ENCODE data around the gene TASOR.
"Not testable (repeated sequence)": the region's sequence is repeated elsewhere in the genome, so short reads cannot be mapped to it uniquely, and the experiment has no call there.

The TASOR gene

GRCh38 chr3:56683122-56683817 is at the start of gene TASOR:
TASOR (minus strand) TSS chr3:56683265; CDS start chr3:56683006, 259 bp downstream.
- peak within 1 kb of the TSS; percentile 69 for H3K4me3 ChIP-seq (ENCODE audit: low read depth, low read length)

DNA sequence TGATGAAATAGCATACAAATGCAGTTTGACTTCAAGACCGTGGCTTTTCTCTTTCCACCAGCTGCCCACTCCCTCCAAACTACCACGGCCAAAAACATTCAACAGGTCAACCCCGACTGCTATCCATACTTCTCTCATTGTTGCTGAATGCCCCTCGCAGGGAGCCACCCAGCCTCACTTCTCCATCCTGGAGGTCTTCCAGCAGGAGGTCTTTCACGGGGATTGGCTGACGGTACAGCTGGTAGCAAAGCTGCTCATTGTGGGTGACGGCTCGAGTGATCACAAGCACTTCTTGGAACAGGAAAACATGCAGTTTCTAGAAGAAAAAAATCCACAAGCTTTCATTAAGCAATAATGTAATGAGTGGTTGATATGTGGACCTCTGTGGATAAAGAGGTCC is 49.0 kb upstream of the TASOR start:
- no peak overlapping the region for H3K4me3 ChIP-seq (ENCODE audit: low read depth, low read length)

DNA sequence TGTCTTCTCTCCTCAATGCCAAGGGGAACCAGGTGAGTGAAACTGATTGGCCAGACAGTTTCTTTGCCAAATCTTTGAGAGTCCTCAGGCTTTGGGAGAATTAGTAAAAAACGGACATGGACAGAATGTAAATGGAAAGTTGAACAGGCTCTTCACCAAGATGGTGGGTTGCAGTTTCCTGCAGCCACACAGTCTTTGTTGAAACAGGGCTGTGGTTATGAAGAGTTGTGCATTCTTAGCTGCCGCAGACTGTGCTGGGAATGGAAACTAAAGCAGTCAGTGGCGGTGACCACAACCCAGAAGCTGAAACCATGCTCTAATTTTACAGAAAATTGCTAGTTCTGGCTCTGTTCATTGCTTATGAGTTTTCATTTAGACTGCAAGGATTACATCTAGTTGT is 42.1 kb upstream of the TASOR start:
- H3K4me3 ChIP-seq (ENCODE audit: low read depth, low read length) = no peak overlapping the region

DNA sequence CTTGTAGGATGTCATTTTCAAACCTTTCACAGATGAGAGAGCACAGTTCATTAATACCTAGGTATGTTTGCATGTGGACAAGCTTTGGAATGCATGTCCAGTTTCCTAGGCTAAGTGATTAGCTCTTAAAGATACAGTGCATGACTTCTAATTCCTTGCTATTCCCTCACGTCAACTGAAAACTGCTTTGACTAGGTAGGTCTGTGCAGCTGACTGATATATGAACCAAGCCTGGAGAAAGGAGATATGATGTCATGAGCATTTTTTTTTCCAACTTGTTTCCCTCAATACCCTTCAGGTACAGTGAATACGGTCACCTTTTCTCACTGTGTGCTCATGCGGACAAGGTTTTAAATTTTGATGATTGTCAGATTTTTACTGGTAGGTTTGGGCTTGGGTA is 41.6 kb upstream of the TASOR start:
- no peak overlapping the region for H3K4me3 ChIP-seq (ENCODE audit: low read depth, low read length)

GRCh38 chr3:56720849-56721248 is 37.8 kb upstream of the TASOR start:
- H3K4me3 ChIP-seq (ENCODE audit: low read depth, low read length) = no peak overlapping the region

DNA sequence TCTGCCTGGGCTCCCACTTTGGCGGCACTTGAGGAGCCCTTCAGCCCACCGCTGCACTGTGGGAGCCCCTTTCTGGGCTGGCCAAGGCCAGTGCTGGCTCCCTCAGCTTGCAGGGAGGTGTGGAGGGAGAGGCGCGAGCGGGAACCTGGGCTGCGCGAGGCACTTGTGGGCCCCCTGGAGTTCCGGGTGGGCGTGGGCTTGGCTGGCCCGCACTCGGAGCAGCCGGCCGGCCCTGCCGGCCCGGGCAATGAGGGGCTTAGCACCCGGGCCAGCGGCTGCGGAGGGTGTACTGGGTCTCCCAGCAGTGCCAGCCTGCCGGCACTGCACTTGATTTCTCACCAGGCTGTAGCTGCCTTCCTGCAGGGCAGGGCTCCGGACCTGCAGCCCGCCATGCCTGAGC is 35.7 kb upstream of the TASOR start:
- not testable (repeated sequence) for H3K4me3 ChIP-seq (ENCODE audit: low read depth, low read length)

DNA sequence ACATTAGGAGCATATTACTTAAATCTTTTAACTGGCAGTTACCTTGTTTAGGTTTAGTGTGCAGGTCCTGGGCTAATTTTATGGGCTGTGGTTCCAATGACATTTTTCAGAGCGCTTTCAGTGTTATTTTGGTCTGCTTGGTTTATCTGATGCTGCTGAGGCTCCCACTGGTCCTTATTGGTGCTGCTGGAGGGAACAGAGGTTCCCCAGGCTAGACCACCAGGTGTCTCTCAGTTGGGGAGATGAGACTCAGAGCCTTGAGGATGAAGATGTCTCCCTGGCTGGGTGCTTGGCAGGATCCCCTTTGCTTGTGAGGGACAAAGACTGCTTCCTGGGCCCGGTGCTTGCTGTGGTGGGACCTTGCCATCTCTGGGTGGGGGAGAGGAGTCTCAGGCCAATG is 28.3 kb upstream of the TASOR start:
- H3K4me3 ChIP-seq (ENCODE audit: low read depth, low read length) = no peak overlapping the region

- H3K4me3 ChIP-seq (ENCODE audit: low read depth, low read length) = not testable (repeated sequence)
These were observed 24.3 kb upstream of the TASOR start for GRCh38 chr3:56707412-56707811.

DNA sequence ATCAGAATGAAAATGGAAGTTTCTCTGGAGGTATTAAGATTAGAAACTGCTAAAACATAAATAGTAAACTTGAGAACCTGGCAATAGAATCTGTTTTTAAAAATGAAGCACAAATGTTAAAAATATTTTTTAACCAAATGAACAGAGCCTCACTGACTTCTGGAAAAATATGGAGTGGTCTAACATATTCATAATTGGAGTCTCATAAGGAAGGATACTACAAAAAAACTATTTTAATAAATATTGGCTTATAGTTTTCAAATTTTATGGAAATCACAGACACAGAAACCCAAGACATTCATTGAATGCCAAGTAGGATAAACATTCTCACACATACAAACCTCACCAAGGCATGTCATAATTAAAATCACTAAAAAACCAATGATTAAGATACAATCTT is 23.6 kb upstream of the TASOR start:
- no peak overlapping the region for H3K4me3 ChIP-seq (ENCODE audit: low read depth, low read length)

DNA sequence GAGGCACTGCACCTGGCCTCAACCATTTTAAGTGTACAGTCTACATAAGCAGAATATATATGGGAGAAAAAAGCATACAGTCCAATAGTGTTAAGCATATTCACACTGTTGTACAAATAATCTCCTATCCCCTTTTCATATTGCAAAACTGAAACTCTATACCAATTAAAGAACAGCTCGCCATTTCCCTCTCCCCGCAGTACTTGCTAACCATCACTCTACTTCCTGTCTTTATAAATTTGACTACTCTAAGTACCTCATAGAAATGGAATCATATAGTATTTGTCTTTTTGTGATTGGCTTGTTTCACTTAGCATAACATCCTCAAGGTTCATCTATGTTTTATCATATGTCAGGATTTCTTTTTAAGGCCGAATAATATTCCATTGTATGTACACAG is 21.6 kb upstream of the TASOR start:
- no peak overlapping the region for H3K4me3 ChIP-seq (ENCODE audit: low read depth, low read length)

- H3K4me3 ChIP-seq (ENCODE audit: low read depth, low read length) = no peak overlapping the region
These were observed 19.6 kb upstream of the TASOR start for GRCh38 chr3:56702490-56703315.

- no peak overlapping the region for H3K4me3 ChIP-seq (ENCODE audit: low read depth, low read length)
These were observed 17.1 kb upstream of the TASOR start for GRCh38 chr3:56700151-56700550.

DNA sequence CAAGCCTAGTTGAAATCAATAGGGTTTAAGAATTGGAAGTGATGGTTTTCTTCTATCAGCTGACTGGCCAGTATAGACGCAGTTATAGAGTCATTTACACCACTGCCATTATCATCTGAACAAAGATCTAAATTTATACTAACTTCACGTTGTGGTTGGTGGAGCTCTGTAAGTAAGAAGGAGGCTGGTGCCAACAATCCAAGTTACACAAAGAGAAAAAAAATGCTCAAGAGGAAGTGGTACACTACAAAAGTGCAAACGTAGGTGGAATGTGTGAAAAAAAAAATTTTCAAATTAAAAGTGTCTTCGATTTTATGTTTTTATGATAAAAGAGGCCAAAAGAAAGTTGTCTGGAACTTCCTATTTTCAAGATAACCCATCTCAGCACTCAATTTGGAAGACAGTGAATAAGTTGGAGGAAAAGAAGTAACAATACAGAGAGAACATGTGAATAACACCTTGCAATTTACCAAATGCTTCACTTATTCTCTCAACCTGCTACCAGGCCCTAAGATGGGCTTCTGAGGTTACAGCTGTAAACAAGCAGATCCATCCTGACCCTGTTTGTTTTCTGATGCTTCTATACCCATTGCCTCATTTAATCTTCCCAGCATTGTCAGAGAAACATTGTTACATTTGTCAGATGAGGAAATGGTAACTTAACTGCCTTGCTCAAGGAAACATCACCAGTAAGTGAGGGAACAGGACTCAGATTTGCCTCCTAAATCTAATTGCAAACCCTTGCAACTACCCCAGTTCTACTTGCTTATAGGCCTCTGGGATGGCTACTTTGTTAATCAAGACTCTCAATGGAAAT is 12.0 kb upstream of the TASOR start:
- H3K4me3 ChIP-seq (ENCODE audit: low read depth, low read length) = no peak overlapping the region

GRCh38 chr3:56693750-56694149 is 10.7 kb upstream of the TASOR start:
- no peak overlapping the region for H3K4me3 ChIP-seq (ENCODE audit: low read depth, low read length)

DNA sequence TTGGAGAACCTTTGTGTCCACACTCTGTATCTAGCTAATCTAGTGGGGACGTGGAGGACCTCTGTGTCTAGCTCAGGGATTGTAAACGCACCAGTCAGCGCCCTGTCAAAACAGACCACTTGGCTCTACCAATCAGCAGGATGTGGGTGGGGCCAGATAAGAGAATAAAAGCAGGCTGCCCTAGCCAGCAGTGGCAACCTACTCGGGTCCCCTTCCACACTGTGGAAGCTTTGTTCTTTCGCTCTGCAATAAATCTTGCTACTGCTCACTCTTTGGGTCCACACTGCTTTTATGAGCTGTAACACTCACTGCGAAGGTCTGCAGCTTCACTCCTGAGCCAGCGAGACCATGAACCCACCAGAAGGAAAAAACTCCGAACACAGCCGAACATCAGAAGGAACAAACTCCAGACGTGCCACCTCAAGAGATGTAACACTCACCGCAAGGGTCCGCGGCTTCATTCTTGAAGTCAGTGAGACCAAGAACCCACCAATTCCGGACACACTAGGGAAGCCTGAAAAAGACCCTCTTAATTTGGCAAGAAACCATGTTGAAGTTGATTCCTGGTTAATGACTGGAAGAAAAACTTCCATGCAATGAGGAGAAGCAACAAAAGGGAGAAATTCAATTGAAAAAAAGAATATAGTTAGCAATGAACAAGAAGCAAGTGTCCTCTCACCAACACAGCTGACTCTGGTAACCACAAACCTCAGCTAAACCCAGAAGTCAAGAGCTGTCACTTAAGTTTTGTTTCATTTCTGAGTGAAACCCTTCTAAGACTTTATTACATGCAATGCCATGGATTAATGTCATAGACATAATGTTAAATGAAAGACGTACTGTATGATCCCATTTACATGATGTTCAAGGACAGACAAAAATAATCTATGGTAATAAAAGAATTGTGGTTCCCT is 9.7 kb upstream of the TASOR start:
- not testable (repeated sequence) for H3K4me3 ChIP-seq (ENCODE audit: low read depth, low read length)

DNA sequence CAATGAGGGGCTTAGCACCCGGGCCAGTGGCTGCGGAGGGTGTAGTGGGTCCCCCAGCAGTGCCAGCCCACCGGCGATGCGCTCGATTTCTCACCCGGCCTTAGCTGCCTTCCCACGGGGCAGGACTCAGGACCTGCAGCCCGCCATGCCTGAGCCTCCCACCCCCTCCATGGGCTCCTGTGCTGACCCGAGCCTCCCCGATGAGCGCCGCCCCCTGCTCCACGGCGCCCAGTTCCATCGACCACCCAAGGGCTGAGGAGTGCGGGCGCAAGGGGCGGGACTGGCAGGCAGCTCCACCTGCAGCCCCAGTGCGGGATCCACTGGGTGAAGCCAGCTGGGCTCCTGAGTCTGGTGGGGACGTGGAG is 8.9 kb upstream of the TASOR start:
- not testable (repeated sequence) for H3K4me3 ChIP-seq (ENCODE audit: low read depth, low read length)

DNA sequence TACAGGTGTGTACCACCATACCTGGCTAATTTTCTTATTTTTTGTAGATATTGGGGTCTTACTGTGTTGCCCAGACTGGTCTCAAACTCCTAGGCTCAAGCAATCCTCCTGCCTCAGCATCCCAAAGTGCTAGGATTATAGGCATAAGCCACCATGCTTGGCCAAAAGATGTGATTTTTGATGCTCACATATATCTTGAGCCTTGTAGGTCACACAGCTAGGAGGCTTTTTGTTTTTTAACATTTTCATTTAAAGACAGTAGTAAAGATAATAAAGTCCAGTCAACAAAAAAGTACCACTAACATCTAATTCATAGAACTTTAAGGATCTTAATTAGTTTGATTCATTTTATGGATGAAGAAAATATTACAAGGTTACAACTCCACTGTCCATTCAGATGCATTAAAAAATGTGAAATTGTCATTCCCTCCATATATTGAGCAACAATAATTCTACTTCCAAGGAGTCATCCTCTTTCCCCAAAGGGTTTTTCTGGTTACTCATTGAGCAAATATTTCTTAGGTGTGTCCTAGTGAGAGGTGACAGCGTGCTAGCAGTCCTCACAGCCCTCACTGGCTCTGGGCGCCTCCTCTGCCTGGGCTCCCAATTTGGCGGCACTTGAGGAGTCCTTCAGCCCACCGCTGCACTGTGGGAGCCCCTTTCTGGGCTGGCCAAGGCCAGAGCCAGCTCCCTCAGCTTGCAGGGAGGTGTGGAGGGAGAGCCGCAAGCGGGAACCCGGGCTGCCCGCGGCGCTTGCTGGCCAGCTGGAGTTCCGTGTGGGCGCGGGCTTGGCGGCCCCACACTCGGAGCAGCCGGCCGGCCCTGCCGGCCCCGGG is 8.3 kb upstream of the TASOR start:
- H3K4me3 ChIP-seq (ENCODE audit: low read depth, low read length) = no peak overlapping the region

- H3K4me3 ChIP-seq (ENCODE audit: low read depth, low read length) = no peak overlapping the region
These were observed 6.2 kb upstream of the TASOR start for GRCh38 chr3:56689303-56689702.

- no peak overlapping the region for H3K4me3 ChIP-seq (ENCODE audit: low read depth, low read length)
These were observed 5.1 kb upstream of the TASOR start for GRCh38 chr3:56688191-56688590.

DNA sequence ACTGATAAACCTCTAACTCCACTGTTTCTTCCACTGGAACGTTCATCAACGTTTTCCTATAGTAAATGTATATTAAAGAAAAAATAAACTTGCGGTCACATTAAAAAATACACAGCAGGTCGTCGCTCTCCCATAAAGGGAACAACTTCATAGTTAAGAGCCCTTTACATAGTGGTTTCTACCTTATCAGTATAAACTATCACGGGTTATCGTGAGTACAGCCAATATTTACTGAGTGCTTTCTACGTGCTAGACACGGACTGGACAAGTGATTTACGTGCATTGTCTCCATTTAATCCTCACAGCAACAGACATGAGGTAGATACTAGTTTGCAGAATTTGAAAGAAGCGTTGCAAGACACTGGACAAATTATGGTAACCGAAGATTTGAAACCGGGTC is 964 bp upstream of the TASOR start:
- no peak overlapping the region for H3K4me3 ChIP-seq (ENCODE audit: low read depth, low read length)

Data from iPS-11a (cell line).